Thymus (tissue), 14 donors: ENCODE measurements around the gene TICAM2. TPM values are rescaled to one million over a fixed set of nuclear protein-coding genes. Genes with fewer than 3 reads are reported as not detected.
"Not testable (repeated sequence)": the region's sequence is repeated elsewhere in the genome, so short reads cannot be mapped to it uniquely, and the experiment has no call there.

ENCODE experiments used
- DNase-seq, 9 donors: peaks; one replicate each; pipeline ENCODE4 v3.0.0-alpha.2; 2013; ENCODE audit warnings: low spot score in 9 of 9, low read depth in 6 of 9, missing footprints in 1 of 9
- H3K27ac ChIP-seq, 2 donors: one replicate each; pipeline ENCODE4 v1.5.1; 2013; ENCODE audit warnings: control low read depth in 1 of 2, low read depth in 1 of 2, low read length in 1 of 2, mild to moderate bottlenecking in 1 of 2, moderate library complexity in 1 of 2
- H3K27me3 ChIP-seq, 2 donors: one replicate each; pipeline ENCODE4 v1.5.1; 2013; ENCODE audit warnings: low read length in 1 of 2; ENCODE audit not compliant: control insufficient read depth in 2 of 2, insufficient read depth in 1 of 2
- H3K36me3 ChIP-seq, 2 donors: one replicate each; pipeline ENCODE4 v1.5.1; 2013; ENCODE audit warnings: low read length in 1 of 2, mild to moderate bottlenecking in 1 of 2, moderate library complexity in 1 of 2; ENCODE audit not compliant: control insufficient read depth in 2 of 2, insufficient read depth in 2 of 2
- H3K4me1 ChIP-seq, 2 donors: one replicate each; pipeline ENCODE4 v1.5.1; 2013; ENCODE audit warnings: low read length in 2 of 2; ENCODE audit not compliant: control insufficient read depth in 2 of 2, insufficient read depth in 2 of 2
- H3K4me3 ChIP-seq, 2 donors: one replicate each; pipeline ENCODE4 v1.5.1; 2013; ENCODE audit warnings: low read length in 2 of 2, control low read depth in 1 of 2, mild to moderate bottlenecking in 1 of 2
- H3K9me3 ChIP-seq, 2 donors: one replicate each; pipeline ENCODE4 v1.5.1; 2013; ENCODE audit warnings: low read length in 1 of 2, mild to moderate bottlenecking in 1 of 2; ENCODE audit not compliant: control insufficient read depth in 2 of 2, insufficient read depth in 1 of 2
- WGBS: extraction: QIAGEN DNeasy Blood & Tissue Kit; methylation state at CpG from one replicate; pipeline ENCODE4 v1.1.7; 2013; 5-methylcytosine and 5-hydroxymethylcytosine counted together
- long read RNA-seq, 10 donors: transcript quantifications; one replicate each; lab custom pipeline, GENCODE V29; 2026
- polyA plus RNA-seq: library from polyadenylated mRNA; stranded (reverse); fragments of 200-250 nt; gene quantifications from one replicate; pipeline ENCODE4 v1.2.3, GENCODE V29; 2013
- total RNA-seq: library from RNA; stranded (reverse); fragments of 120-200 nt; gene quantifications from one replicate; pipeline ENCODE4 v1.2.4, GENCODE V29; 2013
- donor health status: healthy.

Gene TICAM2
- 1.8 TPM for total RNA-seq
- polyA plus RNA-seq, result 3.3 TPM
- long read RNA-seq, donor 1, result 0 reads
- long read RNA-seq, donor 2, result 0 reads
- long read RNA-seq, donor 3, partial matches to known transcripts, result 0 of 1 reads
- long read RNA-seq, donor 3, other reads (novel, unspliced or antisense), result 0 of 1 reads
- long read RNA-seq, donor 4, partial matches to known transcripts, result 0 of 1 reads
- long read RNA-seq, donor 4, other reads (novel, unspliced or antisense), result 0 of 1 reads
- long read RNA-seq, donor 5, partial matches to known transcripts, result 0 of 1 reads
- long read RNA-seq, donor 5, other reads (novel, unspliced or antisense), result 0 of 1 reads
- long read RNA-seq, donor 6, partial matches to known transcripts, result 0 of 2 reads
- long read RNA-seq, donor 6, other reads (novel, unspliced or antisense), result 0 of 2 reads
- long read RNA-seq, donor 7, partial matches to known transcripts, result 0 of 1 reads
- long read RNA-seq, donor 7, other reads (novel, unspliced or antisense), result 0 of 1 reads
- long read RNA-seq, donor 8, partial matches to known transcripts, result 0 of 1 reads
- long read RNA-seq, donor 8, other reads (novel, unspliced or antisense), result 0 of 1 reads
- long read RNA-seq, donor 9, result 0 reads
- long read RNA-seq, donor 10, partial matches to known transcripts, result 0 of 1 reads
- long read RNA-seq, donor 10, other reads (novel, unspliced or antisense), result 0 of 1 reads

- H3K4me3 ChIP-seq, result peak within 1 kb of the TSS; percentile 54 to 70
- no peaks in the 10 kb centered on the region for H3K27me3 ChIP-seq
- H3K27ac ChIP-seq, result peak within 1 kb of the TSS; percentile 53 to 76
- H3K9me3 ChIP-seq, result no peaks in the 10 kb centered on the region
- peak in 4 of 9 donors; percentile 19 to 67 (median 46) for DNase-seq
- under 1% methylated on average over 71 of the region's 71 CpGs for WGBS
- H3K4me1 ChIP-seq, result peaks cover 0 to 11% of the 10 kb centered on the region in 2 donors
- peaks cover 4 to 14% of the 10 kb centered on the region in 2 donors for H3K36me3 ChIP-seq
Observed at GRCh38 chr5:115601701-115602590, at the start of gene TICAM2. TICAM2 (minus strand) TSS chr5:115602479; CDS start chr5:115581256, 21,223 bp downstream.

- DNase-seq, result no peak
- no peak overlapping the region for H3K27ac ChIP-seq
- no peaks in the 10 kb centered on the region for H3K36me3 ChIP-seq
- H3K4me1 ChIP-seq, result no peaks in the 10 kb centered on the region
- no peaks in the 10 kb centered on the region for H3K27me3 ChIP-seq
- H3K9me3 ChIP-seq, result no peaks in the 10 kb centered on the region
- no peak overlapping the region for H3K4me3 ChIP-seq
- 96% methylated on average over 1 of the region's 1 CpG for WGBS
Observed at GRCh38 chr5:115649541-115649940, 47.3 kb upstream of the TICAM2 start.

GRCh38 chr5:115648056-115648455 lies 45.8 kb upstream of the TICAM2 start:
- H3K4me3 ChIP-seq, result no peak overlapping the region
- no peaks in the 10 kb centered on the region for H3K27me3 ChIP-seq
- DNase-seq, result no peak
- no peak overlapping the region for H3K27ac ChIP-seq
- no peaks in the 10 kb centered on the region for H3K9me3 ChIP-seq
- no peaks in the 10 kb centered on the region for H3K36me3 ChIP-seq
- no peaks in the 10 kb centered on the region for H3K4me1 ChIP-seq
- WGBS, result 77% methylated on average over 3 of the region's 3 CpGs

GRCh38 chr5:115645386-115645785 lies 43.1 kb upstream of the TICAM2 start:
- H3K27me3 ChIP-seq, H3K4me3 ChIP-seq, H3K27ac ChIP-seq, H3K4me1 ChIP-seq, H3K9me3 ChIP-seq, DNase-seq, H3K36me3 ChIP-seq: not testable (repeated sequence)
- 86% methylated on average over 5 of the region's 5 CpGs for WGBS

GRCh38 chr5:115644046-115644445 lies 41.8 kb upstream of the TICAM2 start:
- DNase-seq, result no peak
- WGBS, result 93% methylated on average over 2 of the region's 2 CpGs

GRCh38 chr5:115641948-115642347 lies 39.7 kb upstream of the TICAM2 start:
- H3K27me3 ChIP-seq, result no peaks in the 10 kb centered on the region
- no peak overlapping the region for H3K27ac ChIP-seq
- H3K4me3 ChIP-seq, result no peak overlapping the region
- no peaks in the 10 kb centered on the region for H3K9me3 ChIP-seq
- DNase-seq, result no peak
- no peaks in the 10 kb centered on the region for H3K36me3 ChIP-seq
- no peaks in the 10 kb centered on the region for H3K4me1 ChIP-seq
- WGBS, result 100% methylated on average over 1 of the region's 1 CpG

More at GRCh38 chr5:115644046-115644445, 41.8 kb upstream of the TICAM2 start:
- Histone ChIP-seq H3K4me3 (no peak overlapping the region), H3K27ac (no peak overlapping the region), H3K36me3 (no peaks in the 10 kb centered on the region), H3K9me3 (no peaks in the 10 kb centered on the region), H3K27me3 (no peaks in the 10 kb centered on the region), H3K4me1 (no peaks in the 10 kb centered on the region)

- no peaks in the 10 kb centered on the region for H3K9me3 ChIP-seq
- no peaks in the 10 kb centered on the region for H3K27me3 ChIP-seq
- no peak overlapping the region for H3K27ac ChIP-seq
- no peak for DNase-seq
- WGBS, result 96% methylated on average over 2 of the region's 2 CpGs
- no peaks in the 10 kb centered on the region for H3K4me1 ChIP-seq
- H3K4me3 ChIP-seq, result no peak overlapping the region
- no peaks in the 10 kb centered on the region for H3K36me3 ChIP-seq
Observed at GRCh38 chr5:115640274-115640673, 38.0 kb upstream of the TICAM2 start.

- H3K36me3 ChIP-seq, result no peaks in the 10 kb centered on the region
- no peaks in the 10 kb centered on the region for H3K9me3 ChIP-seq
- DNase-seq, result no peak
- 97% methylated on average over 1 of the region's 1 CpG for WGBS
- no peak overlapping the region for H3K27ac ChIP-seq
- H3K4me1 ChIP-seq, result peaks cover 0 to 1% of the 10 kb centered on the region in 2 donors
- H3K4me3 ChIP-seq, result no peak overlapping the region
- H3K27me3 ChIP-seq, result no peaks in the 10 kb centered on the region
Observed at GRCh38 chr5:115639377-115639776, 37.1 kb upstream of the TICAM2 start.
